Panc1 (cell line): ENCODE data around the gene IRF9.

Experiments used
- SIN3A ChIP-seq: IDR thresholded peaks from 2 replicates; pipeline ENCODE4 v1.6.1; 2012; ENCODE audit warnings: low read depth, mild to moderate bottlenecking, low read length, moderate library complexity, borderline replicate concordance; ENCODE audit not compliant: insufficient read depth
- TF ChIP-seq, protein P1 (sequence below): fragments of 450-650 bp; IDR thresholded peaks from 2 replicates; pipeline ENCODE4 v1.5.1; 2017; ENCODE audit warnings: mild to moderate bottlenecking

DNA sequence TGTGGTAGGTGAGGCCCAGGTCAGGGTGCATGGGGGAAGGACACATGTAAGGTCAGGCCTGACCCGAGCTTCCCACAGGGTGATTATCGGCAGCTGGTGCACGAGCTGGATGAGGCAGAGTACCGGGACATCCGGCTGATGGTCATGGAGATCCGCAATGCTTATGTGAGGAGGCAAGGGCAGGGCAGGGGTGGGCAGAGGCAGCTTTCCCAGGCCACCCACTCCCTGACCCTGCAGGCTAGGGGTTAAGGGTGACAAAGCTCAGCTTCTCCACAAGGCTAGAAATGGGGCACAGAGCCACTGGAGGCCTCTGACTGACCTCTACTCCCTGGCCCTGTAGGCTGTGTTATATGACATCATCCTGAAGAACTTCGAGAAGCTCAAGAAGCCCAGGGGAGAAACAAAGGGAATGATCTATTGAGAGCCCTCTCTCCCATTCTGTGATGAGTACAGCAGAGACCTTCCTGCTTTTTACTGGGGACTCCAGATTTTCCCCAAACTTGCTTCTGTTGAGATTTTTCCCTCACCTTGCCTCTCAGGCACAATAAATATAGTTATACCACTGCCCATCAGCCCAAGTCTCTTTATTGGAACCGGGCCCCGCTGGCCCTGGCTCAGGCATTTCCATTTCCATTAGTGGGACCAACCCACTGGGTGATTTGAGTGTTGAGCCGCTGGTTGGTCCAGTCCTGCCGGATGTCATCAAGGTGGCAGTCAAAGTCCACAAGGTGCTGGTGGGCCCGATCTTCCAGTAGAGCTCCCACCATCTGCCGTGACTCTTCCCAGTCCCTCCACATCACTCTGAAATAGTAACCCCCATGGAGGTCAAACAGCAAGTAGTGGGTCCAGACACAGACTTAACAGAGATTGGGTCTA, 22.4 kb upstream of the IRF9 start:
- no peak for TF ChIP-seq SIN3A
- TF ChIP-seq, protein P1, sequence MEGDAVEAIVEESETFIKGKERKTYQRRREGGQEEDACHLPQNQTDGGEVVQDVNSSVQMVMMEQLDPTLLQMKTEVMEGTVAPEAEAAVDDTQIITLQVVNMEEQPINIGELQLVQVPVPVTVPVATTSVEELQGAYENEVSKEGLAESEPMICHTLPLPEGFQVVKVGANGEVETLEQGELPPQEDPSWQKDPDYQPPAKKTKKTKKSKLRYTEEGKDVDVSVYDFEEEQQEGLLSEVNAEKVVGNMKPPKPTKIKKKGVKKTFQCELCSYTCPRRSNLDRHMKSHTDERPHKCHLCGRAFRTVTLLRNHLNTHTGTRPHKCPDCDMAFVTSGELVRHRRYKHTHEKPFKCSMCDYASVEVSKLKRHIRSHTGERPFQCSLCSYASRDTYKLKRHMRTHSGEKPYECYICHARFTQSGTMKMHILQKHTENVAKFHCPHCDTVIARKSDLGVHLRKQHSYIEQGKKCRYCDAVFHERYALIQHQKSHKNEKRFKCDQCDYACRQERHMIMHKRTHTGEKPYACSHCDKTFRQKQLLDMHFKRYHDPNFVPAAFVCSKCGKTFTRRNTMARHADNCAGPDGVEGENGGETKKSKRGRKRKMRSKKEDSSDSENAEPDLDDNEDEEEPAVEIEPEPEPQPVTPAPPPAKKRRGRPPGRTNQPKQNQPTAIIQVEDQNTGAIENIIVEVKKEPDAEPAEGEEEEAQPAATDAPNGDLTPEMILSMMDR: no peak
